ENCODE measurements around the gene GPR84. TPM values are rescaled to one million over a fixed set of nuclear protein-coding genes. Genes with fewer than 3 reads are reported as not detected.
A peak's percentile ranks its signal among the peaks of the same experiment; 100 is the strongest.

GPR84 gene
- total RNA-seq, 4 donors from 2014 or later: not detected

DNA sequence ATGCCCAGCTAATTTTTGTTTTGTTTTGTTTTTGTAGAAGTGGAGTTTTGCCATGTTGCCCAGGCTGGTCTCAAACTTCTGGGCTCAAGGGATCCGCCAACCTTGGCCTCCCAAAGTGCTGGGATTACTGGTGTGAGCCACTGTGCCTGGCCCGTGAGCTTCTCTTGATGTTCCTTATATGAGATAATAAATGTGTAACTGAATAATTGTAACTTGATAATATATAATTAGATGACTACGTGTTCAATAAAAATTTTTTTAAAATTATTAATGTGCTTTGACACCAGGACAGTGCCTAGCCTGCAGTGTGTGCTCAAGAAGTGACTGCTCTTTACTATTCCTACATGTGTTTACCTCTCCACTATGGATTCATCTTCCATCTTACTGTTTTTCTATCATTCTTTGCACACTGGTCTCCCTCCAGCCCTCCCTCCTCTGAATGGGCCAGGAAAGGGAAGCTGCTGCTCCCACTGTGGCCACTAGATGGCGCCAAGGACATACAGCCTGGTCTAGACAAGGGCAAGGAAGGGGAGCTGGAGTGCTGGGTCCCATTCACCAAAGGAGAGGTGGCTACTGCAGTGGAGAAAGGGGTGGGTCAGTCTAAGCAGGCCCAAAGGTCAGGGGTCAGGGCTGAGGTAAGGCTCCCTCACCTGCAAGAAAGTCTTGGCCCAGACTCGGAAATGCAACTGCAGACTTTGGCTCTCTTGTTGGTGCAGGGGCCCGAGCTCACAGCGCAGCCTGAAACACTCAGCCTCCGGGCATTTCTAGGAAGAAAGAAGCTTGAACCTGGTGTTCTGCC lies 34.9 kb upstream of the GPR84 start:
- Histone ChIP-seq H3K9me3 (no peaks in the 10 kb centered on the region), H3K27me3 (no peaks in the 10 kb centered on the region), H3K27ac (peak overlapping the region in 3 of 4 donors; percentile 9 to 47 (median 28)), H3K4me1 (no peaks in the 10 kb centered on the region), H3K4me3 (no peak overlapping the region), H3K36me3 (peaks cover 0 to 64% (median 31%) of the 10 kb centered on the region in 4 donors)
- DNase-seq: peak; percentile 85
- intact Hi-C loops (cut with DNase I; ENCODE audit: low total_unique reads) (no loop called here), in situ Hi-C loops (cut with MboI; ENCODE audit: low pct_ligation_motif_present in 1 of 4, low pct_unique_long_range_greater_than_20kb in 1 of 4, low sequenced_read_pairs in 3 of 4) (loop anchor here in 2 of 4 donors (5.0 kb wide), 2 partner anchors 38 to 43 kb away; no protein-coding TSS in a partner anchor)
- no peak for TF ChIP-seq EP300 (IDR thresholded peaks at IDR 0.05; ENCODE audit: low read depth)
- TF ChIP-seq POLR2AphosphoS5 (IDR thresholded peaks at IDR 0.05): peak; percentile 8 to 20 (median 20)
- TF ChIP-seq, protein P1, sequence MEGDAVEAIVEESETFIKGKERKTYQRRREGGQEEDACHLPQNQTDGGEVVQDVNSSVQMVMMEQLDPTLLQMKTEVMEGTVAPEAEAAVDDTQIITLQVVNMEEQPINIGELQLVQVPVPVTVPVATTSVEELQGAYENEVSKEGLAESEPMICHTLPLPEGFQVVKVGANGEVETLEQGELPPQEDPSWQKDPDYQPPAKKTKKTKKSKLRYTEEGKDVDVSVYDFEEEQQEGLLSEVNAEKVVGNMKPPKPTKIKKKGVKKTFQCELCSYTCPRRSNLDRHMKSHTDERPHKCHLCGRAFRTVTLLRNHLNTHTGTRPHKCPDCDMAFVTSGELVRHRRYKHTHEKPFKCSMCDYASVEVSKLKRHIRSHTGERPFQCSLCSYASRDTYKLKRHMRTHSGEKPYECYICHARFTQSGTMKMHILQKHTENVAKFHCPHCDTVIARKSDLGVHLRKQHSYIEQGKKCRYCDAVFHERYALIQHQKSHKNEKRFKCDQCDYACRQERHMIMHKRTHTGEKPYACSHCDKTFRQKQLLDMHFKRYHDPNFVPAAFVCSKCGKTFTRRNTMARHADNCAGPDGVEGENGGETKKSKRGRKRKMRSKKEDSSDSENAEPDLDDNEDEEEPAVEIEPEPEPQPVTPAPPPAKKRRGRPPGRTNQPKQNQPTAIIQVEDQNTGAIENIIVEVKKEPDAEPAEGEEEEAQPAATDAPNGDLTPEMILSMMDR (IDR thresholded peaks at IDR 0.05): peak; percentile 94 to 97 (median 97)
- 55 to 67% methylated on average over 2 to 5 of the region's 8 CpGs for WGBS, 2 donors (ENCODE audit: low coverage in 1 of 2)

DNA sequence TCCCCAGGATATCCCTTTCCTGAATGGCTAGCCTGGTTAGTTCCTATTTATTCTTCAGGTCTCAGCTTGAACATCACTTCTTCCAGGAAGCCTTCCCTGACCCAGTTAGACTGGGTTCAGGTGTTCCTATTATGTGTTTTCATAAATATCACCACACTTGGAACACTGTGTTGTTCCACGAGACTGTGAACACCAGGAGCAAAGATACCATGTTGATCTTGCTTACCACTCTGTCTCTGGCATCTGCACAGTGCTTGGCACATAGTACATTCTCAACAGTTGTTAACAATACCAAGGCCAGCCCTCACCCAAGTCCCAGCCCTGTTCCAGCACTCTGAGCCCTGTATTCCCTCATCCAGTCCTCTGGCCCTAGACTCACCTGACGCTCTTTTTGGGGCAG lies 33.9 kb upstream of the GPR84 start:
- no peak overlapping the region for H3K27ac ChIP-seq
- 87% methylated on average over 2 of the region's 2 CpGs; no CpG with 5 or more reads in 1 of the 2 donors for WGBS, 2 donors (ENCODE audit: low coverage in 1 of 2)
- H3K36me3 ChIP-seq: peaks cover 0 to 58% (median 28%) of the 10 kb centered on the region in 4 donors
- intact Hi-C loops (cut with DNase I; ENCODE audit: low total_unique reads): no loop called here
- DNase-seq: no peak
- no peaks in the 10 kb centered on the region for H3K4me1 ChIP-seq
- H3K27me3 ChIP-seq: no peaks in the 10 kb centered on the region
- no peak for TF ChIP-seq EP300 (IDR thresholded peaks at IDR 0.05; ENCODE audit: low read depth)
- TF ChIP-seq, protein P1 (IDR thresholded peaks at IDR 0.05): no peak
- no peak for TF ChIP-seq POLR2AphosphoS5 (IDR thresholded peaks at IDR 0.05)
- TF ChIP-seq POLR2A (IDR thresholded peaks at IDR 0.05): no peak
- H3K9me3 ChIP-seq: no peaks in the 10 kb centered on the region
- in situ Hi-C loops (cut with MboI; ENCODE audit: low pct_ligation_motif_present in 1 of 4, low pct_unique_long_range_greater_than_20kb in 1 of 4, low sequenced_read_pairs in 3 of 4): loop anchor here in 2 of 4 donors (5.0 kb wide), 2 partner anchors 39 to 44 kb away; no protein-coding TSS in a partner anchor
- no peak overlapping the region for H3K4me3 ChIP-seq

DNA sequence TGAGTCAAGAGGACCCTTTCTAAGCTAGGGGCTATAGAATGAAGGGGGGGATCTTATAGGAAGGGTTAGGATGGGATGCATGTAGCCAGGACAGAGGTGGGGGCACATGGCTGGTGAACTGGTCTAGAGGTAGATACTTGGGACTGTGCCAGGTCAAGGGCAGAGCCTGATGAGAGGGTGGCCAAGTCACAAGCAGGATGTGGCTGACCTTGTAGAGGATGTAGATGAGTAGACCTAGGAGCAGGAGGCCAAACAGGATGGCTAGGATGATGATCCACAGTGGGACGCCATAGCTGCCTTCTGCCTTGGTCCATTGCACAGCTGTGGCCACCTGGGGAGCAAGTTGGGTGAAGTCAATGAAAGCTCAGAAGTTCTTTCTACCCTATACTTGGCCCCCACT lies 32.9 kb upstream of the GPR84 start:
- no peaks in the 10 kb centered on the region for H3K9me3 ChIP-seq
- WGBS, 2 donors (ENCODE audit: low coverage in 1 of 2): 69% methylated on average over 1 of the region's 1 CpG; no CpG with 5 or more reads in 1 of the 2 donors
- in situ Hi-C loops (cut with MboI; ENCODE audit: low pct_ligation_motif_present in 1 of 4, low pct_unique_long_range_greater_than_20kb in 1 of 4, low sequenced_read_pairs in 3 of 4) (loop anchor here in 2 of 4 donors (5.0 kb wide), 2 partner anchors 40 to 45 kb away; no protein-coding TSS in a partner anchor), intact Hi-C loops (cut with DNase I; ENCODE audit: low total_unique reads) (no loop called here)
- H3K4me1 ChIP-seq: no peaks in the 10 kb centered on the region
- peak overlapping the region in 1 of 4 donors; percentile 18 for H3K27ac ChIP-seq
- H3K27me3 ChIP-seq: no peaks in the 10 kb centered on the region
- DNase-seq: no peak
- H3K4me3 ChIP-seq: no peak overlapping the region
- peaks cover 0 to 48% (median 23%) of the 10 kb centered on the region in 4 donors for H3K36me3 ChIP-seq
- TF ChIP-seq EP300 (IDR thresholded peaks at IDR 0.05; ENCODE audit: low read depth) (no peak), POLR2AphosphoS5 (IDR thresholded peaks at IDR 0.05) (no peak), POLR2A (IDR thresholded peaks at IDR 0.05) (no peak)
- TF ChIP-seq, protein P1 (IDR thresholded peaks at IDR 0.05): no peak

DNA sequence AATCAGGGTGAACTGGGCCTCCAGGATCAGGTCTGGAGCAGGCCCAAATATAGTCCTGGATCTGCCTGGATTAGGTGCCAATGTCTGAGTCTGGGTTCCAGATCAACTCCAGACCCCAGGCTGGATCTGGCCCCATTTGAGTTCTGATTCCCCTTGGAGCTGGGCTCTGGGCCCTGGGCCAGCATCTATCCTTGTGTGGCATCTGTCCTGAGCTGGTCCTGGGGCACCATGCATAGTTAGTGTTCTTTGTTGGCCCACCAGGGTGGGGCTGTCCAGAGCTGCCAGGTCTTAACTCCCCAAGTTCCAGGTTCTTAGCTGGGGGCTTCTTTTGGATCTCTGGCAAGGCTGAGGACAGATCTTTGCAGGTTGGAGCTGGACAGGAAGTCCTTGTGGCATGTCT lies 31.3 kb upstream of the GPR84 start:
- in situ Hi-C loops (cut with MboI; ENCODE audit: low pct_ligation_motif_present in 1 of 4, low pct_unique_long_range_greater_than_20kb in 1 of 4, low sequenced_read_pairs in 3 of 4): loop anchor here in 2 of 4 donors (5.0 kb wide), 2 partner anchors 42 to 47 kb away; no protein-coding TSS in a partner anchor

More for the DNA sequence above, 31.3 kb upstream of the GPR84 start:
- H3K27ac ChIP-seq: no peak overlapping the region
- no peaks in the 10 kb centered on the region for H3K9me3 ChIP-seq
- intact Hi-C loops (cut with DNase I; ENCODE audit: low total_unique reads): no loop called here
- no peak overlapping the region for H3K4me3 ChIP-seq
- H3K27me3 ChIP-seq: no peaks in the 10 kb centered on the region
- TF ChIP-seq EP300 (IDR thresholded peaks at IDR 0.05; ENCODE audit: low read depth) (no peak), POLR2AphosphoS5 (IDR thresholded peaks at IDR 0.05) (no peak), POLR2A (IDR thresholded peaks at IDR 0.05) (no peak)
- TF ChIP-seq, protein P1 (IDR thresholded peaks at IDR 0.05): no peak
- H3K36me3 ChIP-seq: peaks cover 0 to 33% (median 16%) of the 10 kb centered on the region in 4 donors
- peaks cover 5 to 13% (median 8%) of the 10 kb centered on the region in 4 donors for H3K4me1 ChIP-seq
- no peak for DNase-seq

Measured in transverse colon (tissue), 4 donors.